Measurements from ENCODE around the gene PCDHGB3.
A peak's percentile ranks its signal among the peaks of the same experiment; 100 is the strongest.
"Not testable (repeated sequence)": the region's sequence is repeated elsewhere in the genome, so short reads cannot be mapped to it uniquely, and the experiment has no call there.

The PCDHGB3 gene

GRCh38 chr5:141402553-141403243 lies 32.7 kb downstream of the PCDHGB3 start, which contains the start of gene PCDHGA9:
Gene PCDHGA9, plus strand, starts transcription at chr5:141402778. Its CDS starts 175 bp downstream, at chr5:141402953.
- no peak within 1 kb of the TSS for H2BK15ac ChIP-seq (replicated peaks; ENCODE audit: low read depth)
- no peak for DNase-seq
- WGBS (ENCODE audit: extremely low coverage, insufficient coverage, low lambda C conversion rate): no CpG with 5 or more reads among the region's 27 CpGs

DNA sequence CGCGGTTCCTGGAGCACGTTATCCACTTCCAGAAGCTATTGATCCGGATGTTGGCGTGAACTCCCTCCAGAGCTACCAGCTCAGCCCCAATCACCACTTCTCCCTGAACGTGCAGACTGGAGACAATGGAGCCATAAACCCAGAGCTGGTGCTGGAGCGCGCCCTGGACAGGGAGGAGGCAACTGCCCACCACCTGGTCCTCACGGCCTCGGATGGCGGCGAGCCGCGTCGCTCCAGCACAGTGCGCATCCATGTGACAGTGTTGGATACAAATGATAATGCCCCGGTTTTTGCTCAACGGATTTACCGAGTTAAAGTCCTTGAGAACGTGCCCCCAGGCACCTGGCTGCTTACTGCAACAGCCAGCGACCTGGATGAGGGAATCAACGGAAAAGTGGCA lies 33.3 kb downstream of the PCDHGB3 start:
- Histone ChIP-seq H4K5ac (ENCODE audit: low read length) (no peak overlapping the region), H4K8ac (ENCODE audit: low read depth, low read length) (no peak overlapping the region), H3K4ac (ENCODE audit: low read depth, low read length) (no peak overlapping the region), H3K56ac (ENCODE audit: low read length) (no peak overlapping the region), H3K4me3 (ENCODE audit: low read length) (no peak overlapping the region), H3K23ac (ENCODE audit: low read length) (no peak overlapping the region), H3K27me3 (ENCODE audit: insufficient read depth, low read length, poor library complexity) (no peaks in the 10 kb centered on the region), H3K79me2 (ENCODE audit: control insufficient read depth, insufficient read depth, low read length) (no peaks in the 10 kb centered on the region), H2BK120ac (ENCODE audit: low read depth, low read length) (no peak overlapping the region), H3K18ac (ENCODE audit: low read length) (no peak overlapping the region), H2BK5ac (ENCODE audit: low read length) (no peak overlapping the region), H3K4me2 (ENCODE audit: low read length) (no peak overlapping the region), H3K9ac (ENCODE audit: low read length) (no peak overlapping the region), H3K27ac (ENCODE audit: low read depth, low read length) (no peak overlapping the region), H2AK5ac (ENCODE audit: low read length) (no peak overlapping the region), H3K79me1 (ENCODE audit: low read length) (no peaks in the 10 kb centered on the region), H3K36me3 (ENCODE audit: control insufficient read depth, insufficient read depth, low read length) (no peaks in the 10 kb centered on the region), H2BK15ac (replicated peaks; ENCODE audit: low read depth) (no peak overlapping the region), H3K4me1 (ENCODE audit: control insufficient read depth, low read depth, low read length) (no peaks in the 10 kb centered on the region)
- WGBS (ENCODE audit: extremely low coverage, insufficient coverage, low lambda C conversion rate): no CpG with 5 or more reads among the region's 22 CpGs
- no peak for DNase-seq

More at GRCh38 chr5:141402553-141403243, 32.7 kb downstream of the PCDHGB3 start, which contains the start of gene PCDHGA9:
- H3K36me3 ChIP-seq (ENCODE audit: control insufficient read depth, insufficient read depth, low read length): no peaks in the 10 kb centered on the region
- no peak within 1 kb of the TSS for H4K5ac ChIP-seq (ENCODE audit: low read length)
- no peak within 1 kb of the TSS for H3K4ac ChIP-seq (ENCODE audit: low read depth, low read length)
- no peaks in the 10 kb centered on the region for H3K79me1 ChIP-seq (ENCODE audit: low read length)
- H3K27ac ChIP-seq (ENCODE audit: low read depth, low read length): no peak within 1 kb of the TSS
- H3K18ac ChIP-seq (ENCODE audit: low read length): no peak within 1 kb of the TSS
- H3K27me3 ChIP-seq (ENCODE audit: insufficient read depth, low read length, poor library complexity): no peaks in the 10 kb centered on the region
- H2BK5ac ChIP-seq (ENCODE audit: low read length): no peak within 1 kb of the TSS
- H3K23ac ChIP-seq (ENCODE audit: low read length): no peak within 1 kb of the TSS
- H2BK120ac ChIP-seq (ENCODE audit: low read depth, low read length): no peak within 1 kb of the TSS
- H3K4me2 ChIP-seq (ENCODE audit: low read length): no peak within 1 kb of the TSS
- no peak within 1 kb of the TSS for H3K9ac ChIP-seq (ENCODE audit: low read length)
- H3K79me2 ChIP-seq (ENCODE audit: control insufficient read depth, insufficient read depth, low read length): no peaks in the 10 kb centered on the region
- H3K56ac ChIP-seq (ENCODE audit: low read length): no peak within 1 kb of the TSS
- H2AK5ac ChIP-seq (ENCODE audit: low read length): no peak within 1 kb of the TSS
- no peak within 1 kb of the TSS for H4K8ac ChIP-seq (ENCODE audit: low read depth, low read length)
- H3K4me3 ChIP-seq (ENCODE audit: low read length): no peak within 1 kb of the TSS
- no peaks in the 10 kb centered on the region for H3K4me1 ChIP-seq (ENCODE audit: control insufficient read depth, low read depth, low read length)

DNA sequence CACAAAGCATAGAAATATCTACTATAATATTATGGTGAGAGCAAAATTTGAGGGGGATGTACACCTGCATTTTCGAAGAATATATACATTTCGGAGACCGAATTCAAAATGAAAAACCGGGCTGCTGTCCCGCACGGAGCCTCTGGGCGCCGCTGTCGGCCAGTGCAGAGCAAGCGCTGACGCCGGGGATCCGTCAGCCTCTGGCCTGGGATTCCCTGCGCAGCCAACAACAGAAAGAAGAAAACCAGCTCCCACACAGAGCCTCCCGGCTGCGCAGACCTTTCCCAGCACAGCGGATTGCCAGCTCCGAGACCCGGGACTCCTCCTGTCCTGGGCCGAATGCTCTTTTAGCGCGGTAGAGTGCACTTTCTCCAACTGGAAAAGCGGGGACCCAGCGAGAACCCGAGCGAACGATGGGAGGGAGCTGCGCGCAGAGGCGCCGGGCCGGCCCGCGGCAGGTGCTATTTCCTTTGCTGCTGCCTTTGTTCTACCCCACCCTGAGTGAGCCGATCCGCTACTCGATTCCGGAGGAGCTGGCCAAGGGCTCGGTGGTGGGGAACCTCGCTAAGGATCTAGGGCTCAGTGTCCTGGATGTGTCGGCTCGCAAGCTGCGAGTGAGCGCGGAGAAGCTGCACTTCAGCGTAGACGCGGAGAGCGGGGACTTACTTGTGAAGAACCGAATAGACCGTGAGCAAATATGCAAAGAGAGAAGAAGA lies 37.9 kb downstream of the PCDHGB3 start, which contains the start of gene PCDHGB6:
Gene PCDHGB6 (plus strand): TSS at position 232 of the 716 bp plus-strand sequence. CDS start 182 bp downstream, at position 414.
- not testable (repeated sequence) for H4K5ac ChIP-seq (ENCODE audit: low read length); H3K27me3 ChIP-seq (ENCODE audit: insufficient read depth, low read length, poor library complexity); H3K79me2 ChIP-seq (ENCODE audit: control insufficient read depth, insufficient read depth, low read length); H2BK15ac ChIP-seq (replicated peaks; ENCODE audit: low read depth); H3K23ac ChIP-seq (ENCODE audit: low read length); H3K36me3 ChIP-seq (ENCODE audit: control insufficient read depth, insufficient read depth, low read length); H3K18ac ChIP-seq (ENCODE audit: low read length); H2AK5ac ChIP-seq (ENCODE audit: low read length); H3K27ac ChIP-seq (ENCODE audit: low read depth, low read length); H2BK5ac ChIP-seq (ENCODE audit: low read length); H4K8ac ChIP-seq (ENCODE audit: low read depth, low read length); H3K79me1 ChIP-seq (ENCODE audit: low read length); H3K4me1 ChIP-seq (ENCODE audit: control insufficient read depth, low read depth, low read length); H2BK120ac ChIP-seq (ENCODE audit: low read depth, low read length); H3K4ac ChIP-seq (ENCODE audit: low read depth, low read length)
- H3K4me3 ChIP-seq (ENCODE audit: low read length): peak within 1 kb of the TSS; percentile 53
- peak within 1 kb of the TSS; percentile 75 for H3K4me2 ChIP-seq (ENCODE audit: low read length)
- peak within 1 kb of the TSS; percentile 80 for H3K56ac ChIP-seq (ENCODE audit: low read length)
- WGBS (ENCODE audit: extremely low coverage, insufficient coverage, low lambda C conversion rate): no CpG with 5 or more reads among the region's 51 CpGs
- H3K9ac ChIP-seq (ENCODE audit: low read length): peak within 1 kb of the TSS; percentile 67
- peak; percentile 84 for DNase-seq

GRCh38 chr5:141409598-141410306 lies 39.7 kb downstream of the PCDHGB3 start:
- Histone ChIP-seq H3K18ac (ENCODE audit: low read length) (no peak overlapping the region), H3K4me2 (ENCODE audit: low read length) (no peak overlapping the region), H3K23ac (ENCODE audit: low read length) (no peak overlapping the region), H4K8ac (ENCODE audit: low read depth, low read length) (no peak overlapping the region), H3K4ac (ENCODE audit: low read depth, low read length) (no peak overlapping the region), H3K79me2 (ENCODE audit: control insufficient read depth, insufficient read depth, low read length) (no peaks in the 10 kb centered on the region), H3K9ac (ENCODE audit: low read length) (no peak overlapping the region), H3K4me1 (ENCODE audit: control insufficient read depth, low read depth, low read length) (no peaks in the 10 kb centered on the region), H2BK15ac (replicated peaks; ENCODE audit: low read depth) (no peak overlapping the region), H2BK5ac (ENCODE audit: low read length) (no peak overlapping the region), H3K36me3 (ENCODE audit: control insufficient read depth, insufficient read depth, low read length) (no peaks in the 10 kb centered on the region), H3K79me1 (ENCODE audit: low read length) (no peaks in the 10 kb centered on the region), H3K56ac (ENCODE audit: low read length) (no peak overlapping the region), H3K27ac (ENCODE audit: low read depth, low read length) (no peak overlapping the region), H3K4me3 (ENCODE audit: low read length) (no peak overlapping the region), H2BK120ac (ENCODE audit: low read depth, low read length) (no peak overlapping the region), H3K27me3 (ENCODE audit: insufficient read depth, low read length, poor library complexity) (no peaks in the 10 kb centered on the region), H2AK5ac (ENCODE audit: low read length) (no peak overlapping the region), H4K5ac (ENCODE audit: low read length) (no peak overlapping the region)
- no peak for DNase-seq
- no CpG with 5 or more reads among the region's 64 CpGs for WGBS (ENCODE audit: extremely low coverage, insufficient coverage, low lambda C conversion rate)

DNA sequence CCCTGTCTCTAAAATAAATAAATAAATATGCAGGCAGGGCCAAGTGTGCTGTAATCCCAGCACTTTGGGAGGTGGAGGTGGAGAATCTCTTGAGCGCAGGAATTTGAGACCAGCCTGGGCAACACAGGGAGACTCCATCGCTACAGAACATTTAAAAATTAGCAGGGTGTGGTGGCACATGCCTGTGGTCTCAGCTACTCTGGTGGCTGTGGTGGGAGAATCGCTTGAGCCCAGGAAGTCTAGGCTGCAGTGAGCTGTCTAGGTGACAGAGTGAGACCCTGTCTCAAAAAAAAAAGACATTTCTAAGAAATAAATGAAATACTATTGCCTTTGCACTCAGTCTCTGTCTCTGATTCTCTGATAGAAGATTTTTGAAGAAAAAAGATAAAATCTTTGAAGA lies 41.5 kb downstream of the PCDHGB3 start:
- no peak overlapping the region for H3K18ac ChIP-seq (ENCODE audit: low read length)
- no peak overlapping the region for H3K56ac ChIP-seq (ENCODE audit: low read length)
- no peaks in the 10 kb centered on the region for H3K79me2 ChIP-seq (ENCODE audit: control insufficient read depth, insufficient read depth, low read length)
- no peak overlapping the region for H4K5ac ChIP-seq (ENCODE audit: low read length)
- H3K4me2 ChIP-seq (ENCODE audit: low read length): no peak overlapping the region
- no peak overlapping the region for H3K4ac ChIP-seq (ENCODE audit: low read depth, low read length)
- WGBS (ENCODE audit: extremely low coverage, insufficient coverage, low lambda C conversion rate): no CpG with 5 or more reads among the region's 3 CpGs
- H2BK15ac ChIP-seq (replicated peaks; ENCODE audit: low read depth): no peak overlapping the region
- no peaks in the 10 kb centered on the region for H3K79me1 ChIP-seq (ENCODE audit: low read length)
- H3K36me3 ChIP-seq (ENCODE audit: control insufficient read depth, insufficient read depth, low read length): no peaks in the 10 kb centered on the region
- no peak overlapping the region for H3K23ac ChIP-seq (ENCODE audit: low read length)
- no peaks in the 10 kb centered on the region for H3K27me3 ChIP-seq (ENCODE audit: insufficient read depth, low read length, poor library complexity)
- no peak overlapping the region for H3K27ac ChIP-seq (ENCODE audit: low read depth, low read length)
- no peak overlapping the region for H3K9ac ChIP-seq (ENCODE audit: low read length)
- DNase-seq: no peak
- no peak overlapping the region for H2BK120ac ChIP-seq (ENCODE audit: low read depth, low read length)
- H2BK5ac ChIP-seq (ENCODE audit: low read length): no peak overlapping the region
- no peaks in the 10 kb centered on the region for H3K4me1 ChIP-seq (ENCODE audit: control insufficient read depth, low read depth, low read length)
- no peak overlapping the region for H3K4me3 ChIP-seq (ENCODE audit: low read length)
- H4K8ac ChIP-seq (ENCODE audit: low read depth, low read length): no peak overlapping the region
- no peak overlapping the region for H2AK5ac ChIP-seq (ENCODE audit: low read length)

Measured in mesendoderm (in vitro differentiated cells).